Ramos (cell line): Measurements from ENCODE around the gene PDE8B.
"Not testable (repeated sequence)": the region's sequence is repeated elsewhere in the genome, so short reads cannot be mapped to it uniquely, and the experiment has no call there.

Experiments used
- in situ Hi-C: fragments of 300-500 bp; cut with MboI; formaldehyde crosslinking; loops from one replicate; pipeline ENCODE4 v1.14.3; 2022; ENCODE audit warnings: low sequenced_read_pairs; ENCODE audit not compliant: unreplicated experiment

The PDE8B gene

DNA sequence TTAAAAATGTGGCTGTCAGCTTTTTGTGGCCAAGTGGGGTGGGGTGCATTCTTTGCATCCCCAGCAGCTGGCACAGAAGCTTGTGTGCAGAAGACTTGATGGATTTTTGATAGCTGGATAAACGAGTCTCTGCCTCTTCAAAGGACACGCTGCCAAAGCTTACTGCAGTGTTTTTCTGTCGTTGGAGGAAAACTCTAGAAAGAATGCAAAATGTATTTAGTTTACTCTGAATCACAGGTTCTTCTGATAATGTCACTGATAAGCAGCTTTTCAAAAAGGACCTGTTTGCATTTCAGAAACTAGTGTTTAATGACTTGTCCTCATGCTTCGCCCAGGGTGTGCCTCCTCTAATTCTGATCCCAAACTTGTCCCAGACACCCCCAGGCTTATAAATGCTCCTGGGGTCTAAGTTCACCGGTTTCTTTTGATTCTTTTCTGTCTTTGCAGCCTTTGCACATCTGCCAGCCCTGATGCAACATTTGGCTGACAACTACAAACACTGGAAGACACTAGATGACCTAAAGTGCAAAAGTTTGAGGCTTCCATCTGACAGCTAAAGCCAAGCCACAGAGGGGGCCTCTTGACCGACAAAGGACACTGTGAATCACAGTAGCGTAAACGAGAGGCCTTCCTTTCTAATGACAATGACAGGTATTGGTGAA is 215.6 kb downstream of the PDE8B start:
- in situ Hi-C loops, result no loop called here

DNA sequence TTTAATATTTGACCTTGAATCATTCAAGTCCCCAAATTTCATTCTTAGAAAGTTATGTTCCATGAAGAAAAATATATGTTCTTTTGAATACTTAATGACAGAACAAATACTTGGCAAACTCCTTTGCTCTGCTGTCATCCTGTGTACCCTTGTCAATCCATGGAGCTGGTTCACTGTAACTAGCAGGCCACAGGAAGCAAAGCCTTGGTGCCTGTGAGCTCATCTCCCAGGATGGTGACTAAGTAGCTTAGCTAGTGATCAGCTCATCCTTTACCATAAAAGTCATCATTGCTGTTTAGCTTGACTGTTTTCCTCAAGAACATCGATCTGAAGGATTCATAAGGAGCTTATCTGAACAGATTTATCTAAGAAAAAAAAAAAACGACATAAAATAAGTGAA is 216.2 kb downstream of the PDE8B start:
- in situ Hi-C loops, result no loop called here

DNA sequence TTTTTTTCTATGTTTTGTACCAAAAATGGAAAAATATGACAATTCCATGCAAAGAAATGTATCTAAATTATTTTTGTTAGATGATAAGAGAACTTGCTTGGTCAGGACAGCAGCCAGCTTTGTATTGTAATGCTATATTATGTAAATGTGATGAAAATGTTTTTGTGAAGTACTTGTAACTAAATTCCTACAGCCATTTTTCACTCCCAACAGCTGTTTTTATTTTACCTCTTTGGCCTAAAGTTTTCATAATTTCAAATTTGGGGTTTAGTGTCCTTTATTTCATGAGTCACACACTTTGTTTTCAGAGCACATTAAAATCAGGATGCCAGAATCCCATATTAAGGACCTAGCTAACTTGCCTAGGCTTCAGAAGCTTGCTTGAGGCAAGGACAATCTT is 217.5 kb downstream of the PDE8B start:
- in situ Hi-C loops, result no loop called here

DNA sequence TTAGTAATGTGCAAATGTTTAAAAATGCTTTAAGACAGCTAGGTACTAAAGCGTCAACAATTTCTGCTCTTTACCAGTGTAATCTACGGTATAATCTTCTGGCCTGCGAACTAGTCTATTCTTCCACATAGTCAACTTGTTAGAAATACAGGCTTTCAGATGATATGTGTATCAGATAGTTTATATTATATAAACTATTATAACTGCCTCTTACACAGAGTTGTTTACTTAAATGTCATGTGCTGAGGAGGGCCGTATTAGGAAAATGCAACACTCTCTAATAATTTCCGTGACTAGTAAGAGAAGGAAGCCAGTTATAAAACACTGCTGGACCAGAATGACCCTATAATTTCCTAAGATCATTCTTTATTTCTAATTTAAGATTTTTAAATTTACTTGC is 218.0 kb downstream of the PDE8B start:
- in situ Hi-C loops, result no loop called here

DNA sequence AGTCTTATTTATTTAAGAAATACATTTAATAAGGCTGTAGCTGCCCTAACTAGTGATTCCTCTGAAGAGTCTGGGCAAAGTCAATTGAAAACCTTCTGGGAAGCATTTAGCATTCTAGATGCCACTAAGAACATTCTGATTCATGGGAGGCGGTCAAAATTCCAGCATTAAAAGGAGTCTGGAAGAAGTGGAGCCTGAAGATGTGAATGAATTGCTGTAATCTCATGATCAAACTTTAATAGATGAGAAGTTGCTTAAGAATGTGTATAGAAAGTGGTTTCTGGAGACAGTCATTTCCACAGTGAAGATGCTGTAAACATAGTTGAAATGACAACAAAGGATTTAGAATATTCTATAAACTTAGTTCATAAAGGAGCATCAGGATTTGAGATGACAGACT is 220.2 kb downstream of the PDE8B start:
- in situ Hi-C loops, result no loop called here

DNA sequence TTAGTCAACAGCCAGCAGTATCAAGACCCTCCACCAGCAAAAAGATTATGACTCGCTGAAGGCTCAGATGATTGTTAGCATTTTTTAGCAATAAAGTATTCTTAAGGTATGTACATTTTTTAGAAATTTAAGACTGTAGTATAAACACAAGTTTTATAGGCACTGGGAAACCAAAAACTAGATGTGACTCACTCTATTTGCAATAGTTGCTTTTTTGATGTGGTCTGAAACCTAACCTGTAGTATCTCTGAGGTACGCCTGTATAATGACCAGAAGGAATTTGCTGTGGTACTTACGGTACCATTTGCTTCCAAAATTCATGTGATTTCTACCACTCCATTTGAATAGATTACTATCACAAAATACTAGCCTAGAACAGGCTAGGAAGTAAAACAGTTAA is 220.8 kb downstream of the PDE8B start:
- in situ Hi-C loops, result no loop called here

DNA sequence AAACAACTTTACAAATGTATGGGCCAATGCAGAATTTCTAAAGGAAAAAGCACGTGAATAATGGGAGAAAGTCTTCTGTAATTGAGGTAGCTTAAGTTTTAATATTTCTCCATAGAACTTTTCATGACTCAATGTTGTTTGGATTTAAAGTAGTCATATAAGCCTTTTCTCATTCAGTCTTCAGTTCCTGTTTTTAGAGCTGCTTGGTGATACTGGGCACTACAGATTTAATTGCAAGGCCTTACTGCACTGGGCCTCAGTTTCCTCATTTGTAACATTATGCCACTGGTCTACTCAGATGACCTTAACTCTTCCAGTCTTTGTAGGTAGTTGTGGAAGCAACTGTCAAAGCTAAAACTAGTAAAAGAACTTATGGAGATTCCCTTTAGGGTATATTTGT is 221.2 kb downstream of the PDE8B start:
- in situ Hi-C loops, result no loop called here

DNA sequence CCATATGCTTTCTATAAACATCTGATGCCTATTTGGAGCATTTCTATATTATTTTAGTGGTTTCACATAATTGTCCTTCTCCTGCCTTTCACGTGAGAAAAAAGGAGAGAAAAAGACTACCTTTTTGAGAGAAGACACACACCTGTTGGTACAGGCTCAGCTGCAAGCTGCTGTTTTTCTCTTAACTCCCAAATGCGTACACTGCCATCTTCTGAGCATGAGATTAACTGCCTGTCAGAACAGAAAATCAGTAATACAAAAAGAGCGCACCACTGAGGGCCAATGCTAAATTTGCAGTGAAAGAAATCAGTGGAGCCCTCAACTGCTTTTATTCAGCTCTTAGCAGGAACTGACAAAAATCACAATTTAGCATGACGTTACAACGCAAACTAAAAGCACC is 226.7 kb downstream of the PDE8B start:
- in situ Hi-C loops, result no loop called here

DNA sequence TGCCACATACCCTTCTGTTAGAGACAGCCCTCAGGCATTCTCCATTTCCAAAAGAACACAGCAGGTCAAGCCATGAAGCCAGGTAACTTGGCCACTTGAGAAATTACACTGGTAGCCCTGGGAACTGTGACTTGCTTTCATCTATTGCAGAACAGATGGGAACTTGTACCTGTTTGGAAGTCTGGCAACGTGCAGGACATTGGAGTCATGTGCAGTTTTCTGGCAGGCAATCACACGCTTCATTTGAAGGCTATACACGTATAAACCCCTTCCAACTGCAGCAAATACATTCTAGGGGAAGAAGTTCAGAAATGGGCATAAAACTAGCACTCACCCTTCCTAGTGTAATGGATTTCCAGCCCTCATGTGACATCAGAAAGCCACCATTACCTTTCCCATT is 227.6 kb downstream of the PDE8B start:
- in situ Hi-C loops, result no loop called here

DNA sequence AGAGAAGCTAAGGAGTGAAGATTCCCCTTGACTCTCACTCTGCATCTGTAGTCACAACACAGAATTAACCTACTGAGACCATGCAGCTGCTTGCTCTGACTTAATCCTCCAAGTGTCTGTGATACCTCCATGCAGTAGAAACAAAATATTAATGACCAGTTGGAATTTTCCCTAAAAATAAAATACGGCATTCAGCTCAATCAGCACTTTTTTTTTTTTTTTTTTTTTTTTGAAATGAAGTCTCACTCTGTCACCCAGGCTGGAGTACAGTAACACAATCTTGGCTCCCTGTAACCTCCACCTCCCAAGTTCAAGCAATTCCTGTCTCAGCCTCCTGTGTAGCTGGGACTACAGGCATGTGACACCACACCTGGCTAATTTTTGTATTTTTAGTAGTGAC is 233.2 kb downstream of the PDE8B start:
- in situ Hi-C loops, result no loop called here

DNA sequence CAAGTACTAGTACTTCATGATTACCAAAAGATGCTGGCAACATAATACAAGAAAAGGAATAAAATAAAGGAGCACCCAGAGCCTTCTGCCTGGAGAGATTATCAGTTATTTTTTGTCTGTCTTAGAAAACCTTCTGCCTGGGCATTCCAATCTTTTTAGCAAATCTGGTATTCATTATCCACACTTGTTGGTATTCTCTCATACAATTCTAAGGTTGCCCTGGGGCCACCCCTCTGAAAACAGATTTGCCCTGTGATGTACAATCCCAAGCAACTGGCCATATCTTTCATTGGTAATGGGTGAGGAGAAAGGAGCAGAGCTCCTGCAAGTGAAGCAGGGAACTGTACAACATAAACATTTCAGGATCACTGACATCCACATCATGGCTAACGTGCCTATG is 233.9 kb downstream of the PDE8B start:
- in situ Hi-C loops, result no loop called here

DNA sequence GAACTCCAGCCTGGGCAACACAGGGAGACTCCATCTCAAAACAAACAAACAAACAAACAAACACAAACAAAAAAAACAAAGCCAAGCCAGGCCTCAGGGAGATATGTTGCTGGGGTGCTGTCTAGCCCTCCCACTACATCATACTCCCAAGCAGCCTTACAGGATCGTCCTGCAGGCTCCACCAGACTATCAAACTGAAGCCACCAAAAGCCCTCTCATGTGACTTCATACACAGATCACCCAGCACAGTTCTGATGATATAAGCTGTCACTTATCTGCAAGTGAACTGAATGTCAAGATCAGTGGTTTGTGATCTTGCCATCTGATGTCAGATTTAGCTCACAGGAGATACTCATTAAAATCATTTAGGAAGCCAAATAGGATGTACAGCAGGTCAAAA is 238.4 kb downstream of the PDE8B start:
- in situ Hi-C loops, result no loop called here

DNA sequence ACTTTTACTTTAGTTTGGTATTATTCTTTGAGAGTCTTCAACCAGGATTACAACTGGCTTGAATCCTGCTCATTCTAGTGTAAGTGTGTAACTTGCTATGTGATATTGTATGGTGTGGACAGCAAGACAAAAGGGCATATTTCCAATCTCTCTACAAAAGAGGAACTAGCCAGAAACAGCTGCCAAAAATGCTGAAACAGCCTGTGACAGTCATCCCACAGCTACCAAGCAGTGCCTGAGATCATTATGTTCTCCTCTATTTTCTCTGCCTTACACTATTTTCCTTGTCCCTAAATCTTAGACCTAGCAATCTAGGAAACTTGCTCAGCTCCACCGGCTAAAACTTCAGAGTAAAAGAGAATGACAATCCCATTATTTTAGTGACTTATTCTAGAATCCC is 238.8 kb downstream of the PDE8B start:
- in situ Hi-C loops, result no loop called here

DNA sequence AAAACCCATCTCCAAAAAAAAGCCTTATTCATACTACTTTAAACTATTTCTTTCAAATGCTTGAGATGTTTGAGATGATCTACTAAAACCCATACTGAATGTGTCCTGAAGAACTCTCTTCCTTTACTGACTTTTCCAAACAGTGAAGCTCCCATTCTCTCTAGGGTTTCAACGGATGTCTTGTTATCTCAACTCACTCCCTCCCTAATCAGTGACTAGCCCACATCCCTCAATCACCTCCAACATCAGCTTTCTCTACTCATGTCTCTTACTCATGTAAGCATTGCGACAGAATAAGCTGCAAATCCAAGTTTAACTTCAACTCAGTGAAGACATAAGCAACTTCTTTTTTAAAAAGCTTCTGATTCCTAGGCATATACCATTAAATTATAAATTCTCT is 239.5 kb downstream of the PDE8B start:
- in situ Hi-C loops, result no loop called here

DNA sequence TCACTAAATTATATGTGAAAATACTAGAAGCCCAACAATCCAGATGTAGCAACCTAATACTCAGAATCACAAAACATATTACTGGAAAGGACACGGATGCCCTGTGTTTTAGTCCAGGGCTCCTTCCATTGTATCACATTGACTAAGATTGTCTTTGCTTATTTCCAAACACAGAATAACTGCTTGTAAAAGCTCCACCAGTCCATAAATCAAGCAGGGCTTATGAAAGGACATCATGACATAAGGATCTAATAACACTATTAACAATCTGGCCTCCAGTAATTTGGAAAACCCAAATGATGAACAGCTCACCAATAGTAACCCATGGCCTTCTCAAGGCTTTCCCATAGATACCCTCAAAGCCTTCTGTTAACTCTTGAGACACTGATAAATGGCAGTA is 241.9 kb downstream of the PDE8B start:
- in situ Hi-C loops, result no loop called here

DNA sequence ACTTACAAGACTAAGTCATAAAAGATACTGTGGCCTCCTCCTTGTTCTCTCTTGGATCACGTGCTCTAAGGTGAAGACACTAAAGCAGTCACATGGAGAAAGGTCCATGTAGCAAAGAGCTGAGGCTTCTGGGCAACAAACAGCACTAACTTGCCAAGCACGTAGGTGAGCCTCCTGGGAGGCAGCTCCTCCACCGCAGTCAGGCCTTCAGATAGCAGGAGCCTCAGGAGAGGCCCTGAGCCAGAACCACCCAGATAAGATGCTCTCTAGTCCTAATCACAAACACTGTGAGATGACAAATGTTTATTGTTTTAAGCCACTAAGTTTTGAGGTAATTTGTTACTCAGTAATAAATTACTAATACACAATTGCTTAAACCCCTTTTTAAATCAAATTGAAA is 243.6 kb downstream of the PDE8B start:
- in situ Hi-C loops, result no loop called here

DNA sequence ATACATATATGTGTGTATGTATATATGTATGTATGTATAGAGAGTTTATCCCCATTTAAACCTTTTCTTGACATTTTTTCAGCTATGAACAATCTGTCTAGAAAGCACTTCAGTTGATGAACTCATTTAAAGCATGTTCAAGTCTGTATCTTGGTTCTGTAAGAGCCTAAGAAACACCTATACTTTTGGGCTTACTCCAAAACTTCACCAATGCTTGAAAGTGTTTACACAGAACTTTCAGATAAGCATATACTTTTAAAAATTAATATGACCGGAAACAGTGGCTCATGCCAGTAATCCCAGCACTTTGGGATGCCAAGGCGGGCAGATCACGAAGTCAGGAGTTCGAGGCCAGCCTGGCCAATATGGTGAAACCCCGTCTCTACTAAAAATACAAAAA is 250.8 kb downstream of the PDE8B start:
- in situ Hi-C loops, result no loop called here

DNA sequence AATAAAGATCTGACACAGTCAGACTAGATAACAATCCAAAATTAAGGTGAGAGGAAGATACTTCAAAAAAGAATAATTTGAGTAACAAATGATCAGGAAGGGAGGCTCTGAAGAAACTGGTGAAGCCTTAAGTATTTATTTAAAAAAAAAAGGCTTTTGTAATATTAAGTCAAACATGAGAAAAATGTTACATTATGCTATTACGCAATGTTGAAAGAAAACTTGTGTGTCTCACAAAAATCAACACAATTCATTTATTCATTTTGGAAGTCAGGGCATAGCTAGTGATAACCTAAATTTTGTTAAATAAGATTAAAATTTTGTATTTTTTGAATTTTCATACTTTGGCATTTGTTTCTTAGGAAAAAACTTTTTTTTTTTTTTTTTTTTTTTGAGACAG is 253.4 kb downstream of the PDE8B start:
- in situ Hi-C loops, result no loop called here

DNA sequence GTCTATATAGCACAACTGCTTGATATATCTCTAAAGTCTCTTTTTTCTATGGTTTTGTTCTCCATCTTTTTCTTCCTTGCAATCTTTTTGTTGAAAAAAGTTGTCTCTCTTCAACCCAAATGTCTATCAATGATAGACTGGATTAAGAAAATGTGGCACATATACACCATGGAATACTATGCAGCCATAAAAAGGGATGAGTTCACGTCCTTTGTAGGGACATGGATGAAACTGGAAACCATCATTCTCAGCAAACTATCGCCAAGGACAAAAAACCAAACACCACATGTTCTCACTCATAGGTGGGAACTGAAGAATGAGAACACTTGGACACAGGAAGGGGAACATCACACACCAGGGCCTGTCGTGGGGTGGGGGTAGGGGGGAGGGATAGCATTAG is 258.4 kb downstream of the PDE8B start:
- in situ Hi-C loops, result not testable (repeated sequence)

DNA sequence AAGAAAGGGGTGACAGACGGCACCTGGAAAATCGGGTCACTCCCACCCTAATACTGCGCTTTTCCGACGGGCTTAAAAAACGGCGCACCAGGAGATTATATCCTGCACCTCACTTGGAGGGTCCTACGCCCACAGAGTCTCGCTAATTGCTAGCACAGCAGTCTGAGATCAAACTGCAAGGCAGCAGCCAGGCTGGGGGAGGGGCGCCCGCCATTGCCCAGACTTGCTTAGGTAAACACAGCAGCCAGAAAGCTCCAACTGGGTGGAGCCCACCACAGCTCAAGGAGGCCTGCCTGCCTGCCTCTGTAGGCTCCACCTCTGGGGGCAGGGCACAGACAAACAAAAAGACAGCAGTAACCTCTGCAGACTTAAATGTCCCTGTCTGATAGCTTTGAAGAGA is 264.6 kb downstream of the PDE8B start:
- in situ Hi-C loops, result not testable (repeated sequence)
